ENCODE data around the gene PRMT1. TPM values are rescaled to one million over a fixed set of nuclear protein-coding genes. Genes with fewer than 3 reads are reported as not detected.
A peak's percentile ranks its signal among the peaks of the same experiment; 100 is the strongest.

The PRMT1 gene
- total RNA-seq, 4 donors from 2014 or later: 45.6 to 116 (median 70.3) TPM

- H3K9me3 ChIP-seq: no peaks in the 10 kb centered on the region
- intact Hi-C loops (cut with DNase I; ENCODE audit: low total_unique reads): loop anchor here (10.0 kb wide), 1 partner anchor 210 kb away; the partner anchor contains the start of gene FLT3LG
- H3K27me3 ChIP-seq: peaks cover 7% of the 10 kb centered on the region
- no peak overlapping the region for H3K27ac ChIP-seq
- in situ Hi-C loops (cut with MboI; ENCODE audit: low pct_ligation_motif_present in 1 of 4, low pct_unique_long_range_greater_than_20kb in 1 of 4, low sequenced_read_pairs in 3 of 4): no loop called here
- 73 to 79% methylated on average over 3 to 32 of the region's 35 CpGs for WGBS, 2 donors (ENCODE audit: low coverage in 1 of 2)
- H3K4me1 ChIP-seq: peaks cover 11 to 20% (median 17%) of the 10 kb centered on the region in 4 donors
- H3K36me3 ChIP-seq: peaks cover 0 to 16% (median 10%) of the 10 kb centered on the region in 4 donors
- DNase-seq: no peak
- no peak overlapping the region for H3K4me3 ChIP-seq
- TF ChIP-seq, protein P1, sequence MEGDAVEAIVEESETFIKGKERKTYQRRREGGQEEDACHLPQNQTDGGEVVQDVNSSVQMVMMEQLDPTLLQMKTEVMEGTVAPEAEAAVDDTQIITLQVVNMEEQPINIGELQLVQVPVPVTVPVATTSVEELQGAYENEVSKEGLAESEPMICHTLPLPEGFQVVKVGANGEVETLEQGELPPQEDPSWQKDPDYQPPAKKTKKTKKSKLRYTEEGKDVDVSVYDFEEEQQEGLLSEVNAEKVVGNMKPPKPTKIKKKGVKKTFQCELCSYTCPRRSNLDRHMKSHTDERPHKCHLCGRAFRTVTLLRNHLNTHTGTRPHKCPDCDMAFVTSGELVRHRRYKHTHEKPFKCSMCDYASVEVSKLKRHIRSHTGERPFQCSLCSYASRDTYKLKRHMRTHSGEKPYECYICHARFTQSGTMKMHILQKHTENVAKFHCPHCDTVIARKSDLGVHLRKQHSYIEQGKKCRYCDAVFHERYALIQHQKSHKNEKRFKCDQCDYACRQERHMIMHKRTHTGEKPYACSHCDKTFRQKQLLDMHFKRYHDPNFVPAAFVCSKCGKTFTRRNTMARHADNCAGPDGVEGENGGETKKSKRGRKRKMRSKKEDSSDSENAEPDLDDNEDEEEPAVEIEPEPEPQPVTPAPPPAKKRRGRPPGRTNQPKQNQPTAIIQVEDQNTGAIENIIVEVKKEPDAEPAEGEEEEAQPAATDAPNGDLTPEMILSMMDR (IDR thresholded peaks at IDR 0.05): peak; percentile 40 to 59 (median 53)
- no peak for TF ChIP-seq POLR2AphosphoS5 (IDR thresholded peaks at IDR 0.05)
Observed at GRCh38 chr19:49684251-49684982, 7.3 kb downstream of the PRMT1 start.

DNA sequence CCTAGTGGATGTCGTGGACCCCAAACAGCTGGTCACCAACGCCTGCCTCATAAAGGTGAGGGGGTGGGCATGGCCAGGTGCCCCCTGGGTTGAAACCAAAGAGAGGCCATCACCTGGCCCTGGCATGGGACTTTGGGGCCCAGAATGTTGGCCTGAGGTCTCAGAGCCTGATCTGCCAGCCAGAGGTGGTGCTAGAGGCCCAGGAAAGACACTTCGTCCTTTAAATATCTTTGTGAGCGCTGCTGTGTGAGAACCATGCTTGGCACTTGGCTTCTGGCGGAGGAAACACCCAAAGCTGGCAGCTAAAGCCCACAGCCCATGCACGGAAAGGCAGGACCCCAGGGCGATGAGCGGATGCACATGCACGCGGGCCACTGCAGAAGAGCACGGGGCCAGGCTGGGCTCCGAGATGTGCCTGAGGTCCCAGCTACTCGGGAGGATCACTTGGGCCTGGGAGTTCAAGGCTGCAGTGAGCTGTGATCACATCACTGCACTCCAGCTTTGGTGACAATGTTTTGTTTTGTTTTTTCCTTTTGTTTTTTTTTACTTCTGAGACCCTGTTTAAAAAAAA, 8.0 kb downstream of the PRMT1 start:
- intact Hi-C loops (cut with DNase I; ENCODE audit: low total_unique reads) (loop anchor here (10.0 kb wide), 1 partner anchor 210 kb away; the partner anchor contains the start of gene FLT3LG), in situ Hi-C loops (cut with MboI; ENCODE audit: low pct_ligation_motif_present in 1 of 4, low pct_unique_long_range_greater_than_20kb in 1 of 4, low sequenced_read_pairs in 3 of 4) (no loop called here)
- no peak for DNase-seq
- no peak for TF ChIP-seq EP300 (IDR thresholded peaks at IDR 0.05; ENCODE audit: low read depth)
- H3K4me1 ChIP-seq: peaks cover 14 to 20% (median 18%) of the 10 kb centered on the region in 4 donors
- peaks cover 0 to 16% (median 10%) of the 10 kb centered on the region in 4 donors for H3K36me3 ChIP-seq
- no peak overlapping the region for H3K27ac ChIP-seq
- no peak overlapping the region for H3K4me3 ChIP-seq
- H3K9me3 ChIP-seq: no peaks in the 10 kb centered on the region
- H3K27me3 ChIP-seq: peaks cover 14% of the 10 kb centered on the region
- WGBS, 2 donors (ENCODE audit: low coverage in 1 of 2): 89% methylated on average over 13 of the region's 13 CpGs; no CpG with 5 or more reads in 1 of the 2 donors

DNA sequence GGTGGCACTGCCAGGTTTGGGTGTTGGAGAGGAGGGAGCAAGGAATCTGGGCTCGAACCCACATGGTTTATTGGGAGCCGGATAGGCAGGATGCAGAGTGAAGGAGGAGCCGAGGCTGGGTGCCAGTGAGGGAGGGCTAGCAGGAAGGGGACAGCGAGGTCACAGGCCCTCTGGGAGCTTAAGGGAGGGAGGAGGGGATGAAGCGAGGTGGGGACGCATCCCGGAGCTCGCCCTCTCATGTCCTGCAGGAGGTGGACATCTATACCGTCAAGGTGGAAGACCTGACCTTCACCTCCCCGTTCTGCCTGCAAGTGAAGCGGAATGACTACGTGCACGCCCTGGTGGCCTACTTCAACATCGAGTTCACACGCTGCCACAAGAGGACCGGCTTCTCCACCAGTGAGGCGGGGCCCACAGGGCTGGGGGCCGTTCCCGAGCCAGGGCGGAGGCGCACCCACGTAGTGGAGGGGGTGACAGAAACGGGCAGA, 8.8 kb downstream of the PRMT1 start:
- Histone ChIP-seq H3K36me3 (peaks cover 0 to 16% (median 10%) of the 10 kb centered on the region in 4 donors), H3K27ac (no peak overlapping the region), H3K27me3 (peaks cover 22% of the 10 kb centered on the region), H3K4me1 (peaks cover 14 to 20% (median 17%) of the 10 kb centered on the region in 4 donors), H3K9me3 (no peaks in the 10 kb centered on the region), H3K4me3 (no peak overlapping the region)
- WGBS, 2 donors (ENCODE audit: low coverage in 1 of 2): 80 to 85% methylated on average over 1 to 23 of the region's 23 CpGs
- TF ChIP-seq EP300 (IDR thresholded peaks at IDR 0.05; ENCODE audit: low read depth): no peak
- no peak for TF ChIP-seq POLR2AphosphoS5 (IDR thresholded peaks at IDR 0.05)
- no peak for TF ChIP-seq POLR2A (IDR thresholded peaks at IDR 0.05)
- TF ChIP-seq, protein P1 (IDR thresholded peaks at IDR 0.05): no peak
- no peak for DNase-seq
- in situ Hi-C loops (cut with MboI; ENCODE audit: low pct_ligation_motif_present in 1 of 4, low pct_unique_long_range_greater_than_20kb in 1 of 4, low sequenced_read_pairs in 3 of 4) (no loop called here), intact Hi-C loops (cut with DNase I; ENCODE audit: low total_unique reads) (loop anchor here (10.0 kb wide), 1 partner anchor 211 kb away; the partner anchor contains the start of gene FLT3LG)

DNA sequence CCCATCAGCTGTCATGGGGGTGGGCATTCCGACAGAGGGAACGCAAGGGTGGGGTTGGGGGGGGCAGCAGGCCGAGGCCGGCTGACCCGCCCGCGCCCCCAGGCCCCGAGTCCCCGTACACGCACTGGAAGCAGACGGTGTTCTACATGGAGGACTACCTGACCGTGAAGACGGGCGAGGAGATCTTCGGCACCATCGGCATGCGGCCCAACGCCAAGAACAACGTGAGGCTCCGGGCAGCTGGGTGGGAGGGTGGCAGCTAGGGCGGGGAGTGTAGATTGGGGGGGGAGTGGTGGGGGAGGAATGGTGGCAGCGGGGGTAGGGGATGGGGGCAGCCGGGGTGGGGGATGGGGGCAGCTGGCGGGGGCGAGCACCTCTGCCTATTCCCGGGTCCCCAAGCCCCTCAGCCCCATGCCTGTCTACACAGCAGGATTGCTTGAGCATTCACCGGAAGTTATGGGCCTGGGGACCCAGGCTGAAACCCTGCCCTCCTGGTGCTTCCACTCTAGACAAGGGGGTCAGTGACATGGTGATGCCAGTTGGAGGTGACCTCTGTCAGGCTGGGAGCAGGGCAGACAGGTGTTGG, 9.5 kb downstream of the PRMT1 start:
- Histone ChIP-seq H3K27me3 (peaks cover 29% of the 10 kb centered on the region), H3K9me3 (no peaks in the 10 kb centered on the region), H3K27ac (no peak overlapping the region), H3K4me1 (peaks cover 11 to 25% (median 19%) of the 10 kb centered on the region in 4 donors), H3K36me3 (peaks cover 0 to 14% (median 9%) of the 10 kb centered on the region in 4 donors), H3K4me3 (no peak overlapping the region)
- WGBS, 2 donors (ENCODE audit: low coverage in 1 of 2): 89 to 90% methylated on average over 16 to 22 of the region's 27 CpGs
- in situ Hi-C loops (cut with MboI; ENCODE audit: low pct_ligation_motif_present in 1 of 4, low pct_unique_long_range_greater_than_20kb in 1 of 4, low sequenced_read_pairs in 3 of 4) (no loop called here), intact Hi-C loops (cut with DNase I; ENCODE audit: low total_unique reads) (loop anchor here (10.0 kb wide), 1 partner anchor 212 kb away; the partner anchor contains the start of gene FLT3LG)
- TF ChIP-seq, protein P1 (IDR thresholded peaks at IDR 0.05): no peak
- TF ChIP-seq EP300 (IDR thresholded peaks at IDR 0.05; ENCODE audit: low read depth) (no peak), POLR2AphosphoS5 (IDR thresholded peaks at IDR 0.05) (no peak)
- DNase-seq: no peak

All from transverse colon (tissue), 4 donors.